PC-9 (cell line): ENCODE measurements around the gene C18orf32. TPM values are rescaled to one million over a fixed set of nuclear protein-coding genes. Genes with fewer than 3 reads are reported as not detected.
"Not testable (repeated sequence)": the region's sequence is repeated elsewhere in the genome, so short reads cannot be mapped to it uniquely, and the experiment has no call there.

Source experiments
- BruUV-seq: library from RNA; stranded (reverse); fragments of 400-500 nt; replicated peaks from 2 replicates; lab custom pipeline; 2021; lab: Mats Ljungman, UMichigan
- CTCF ChIA-PET: fragments of 300-600 bp; sonication (Branson Sonifier 250); formaldehyde crosslinking; loops from one replicate; lab custom pipeline; 2022; ENCODE audit warnings: antibody characterized with exemption; lab: Charles Lee
- POLR2A ChIA-PET: fragments of 300-600 bp; sonication (Branson Sonifier 250); formaldehyde crosslinking; loops from one replicate; lab custom pipeline; 2022; ENCODE audit warnings: antibody characterized with exemption; ENCODE audit not compliant: unreplicated experiment; lab: Charles Lee
- DNase-seq, 2 experiments: peaks; one replicate each; pipeline versions ENCODE4 v3.0.0 to v3.0.0-alpha.2; 2015 to 2022; ENCODE audit warnings: mixed read lengths in 1 of 2
- H2AFZ ChIP-seq: fragments of 200-600 bp; sonication (generic); 2 replicates; pipeline ENCODE4 v1.8.1; 2017; ENCODE audit warnings: antibody characterized with exemption
- H3F3A ChIP-seq: fragments of 200-600 bp; sonication (generic); 2 replicates; pipeline ENCODE4 v1.8.1; 2017; ENCODE audit warnings: antibody characterized with exemption, mild to moderate bottlenecking, low read depth; ENCODE audit not compliant: insufficient read depth
- H3K27ac ChIP-seq: fragments of 200-600 bp; sonication (generic); 2 replicates; pipeline ENCODE4 v1.6.1; 2016; ENCODE audit warnings: mixed run types
- H3K27me3 ChIP-seq: fragments of 200-600 bp; sonication (generic); 2 replicates; pipeline ENCODE4 v1.6.1; 2016; ENCODE audit warnings: low read depth, mixed run types; ENCODE audit not compliant: insufficient read depth
- H3K36me3 ChIP-seq: fragments of 200-600 bp; sonication (generic); 2 replicates; pipeline ENCODE4 v1.6.1; 2016; ENCODE audit warnings: low read depth, mixed run types
- H3K4me1 ChIP-seq: fragments of 200-600 bp; sonication (generic); replicated peaks from 2 replicates; pipeline ENCODE4 v1.6.1; 2016; ENCODE audit warnings: mixed run types; ENCODE audit not compliant: insufficient read depth
- H3K4me2 ChIP-seq: fragments of 200-600 bp; sonication (generic); 2 replicates; pipeline ENCODE4 v1.6.1; 2017; ENCODE audit warnings: mixed run types
- H3K4me3 ChIP-seq: fragments of 200-600 bp; sonication (generic); 2 replicates; pipeline ENCODE4 v1.6.1; 2016; ENCODE audit warnings: mixed run types
- H3K79me2 ChIP-seq: fragments of 200-600 bp; sonication (generic); 2 replicates; pipeline ENCODE4 v1.6.1; 2017; ENCODE audit warnings: low read depth, mixed run types
- H3K9me2 ChIP-seq: fragments of 200-600 bp; sonication (generic); 2 replicates; pipeline ENCODE4 v1.8.1; 2017; ENCODE audit warnings: mild to moderate bottlenecking; ENCODE audit not compliant: insufficient read depth
- H3K9me3 ChIP-seq: fragments of 200-600 bp; sonication (generic); 2 replicates; pipeline ENCODE4 v1.8.1; 2016; ENCODE audit warnings: low read depth; ENCODE audit not compliant: insufficient read depth
- H4K20me1 ChIP-seq: fragments of 200-600 bp; sonication (generic); 2 replicates; pipeline ENCODE4 v1.8.1; 2017; ENCODE audit not compliant: insufficient read depth
- CTCF ChIP-seq: fragments of 200-600 bp; sonication (generic); conservative IDR thresholded peaks from 2 replicates; pipeline ENCODE4 v1.6.1; 2017; ENCODE audit warnings: mixed run types, antibody characterized with exemption, mild to moderate bottlenecking, moderate library complexity
- EZH2 ChIP-seq: fragments of 200-600 bp; sonication (generic); IDR thresholded peaks from 2 replicates; pipeline ENCODE4 v1.8.0; 2017; ENCODE audit warnings: antibody characterized with exemption, low read depth
- intact Hi-C: fragments of 100-400 bp; cut with micrococcal nuclease; formaldehyde crosslinking; loops from one replicate; pipeline ENCODE4 v1.10.0; 2022; ENCODE audit not compliant: unreplicated experiment
- total RNA-seq: library from RNA; stranded (reverse); gene quantifications from 2 replicates; pipeline ENCODE4 v1.2.3, GENCODE V29; 2021

C18orf32 gene
- total RNA-seq, 1 experiment from 2014 or later, result 19.2 TPM

GRCh38 chr18:49479381-49480137 is 7.5 kb downstream of the C18orf32 start:
- peaks cover 14% of the 10 kb centered on the region for H3F3A ChIP-seq
- H4K20me1 ChIP-seq, result no peaks in the 10 kb centered on the region
- H3K4me2 ChIP-seq, result no peak overlapping the region
- intact Hi-C loops, result no loop called here
- peaks cover 13% of the 10 kb centered on the region for H3K4me1 ChIP-seq
- no peak for DNase-seq
- H3K79me2 ChIP-seq, result peaks cover 9% of the 10 kb centered on the region
- no peaks in the 10 kb centered on the region for H3K9me2 ChIP-seq
- peaks cover 17% of the 10 kb centered on the region for H3K36me3 ChIP-seq
- 0 out of 2 replicates have a peak overlapping the region, but pooled peaks have one; percentile 26 for H3K27ac ChIP-seq
- TF ChIP-seq CTCF, result no peak
- no peak for TF ChIP-seq EZH2
- H3K27me3 ChIP-seq, result no peaks in the 10 kb centered on the region
- no TSS peak for BruUV-seq
- no peak overlapping the region for H2AFZ ChIP-seq
- H3K9me3 ChIP-seq, result no peaks in the 10 kb centered on the region
- POLR2A ChIA-PET, result no interaction called here
- no peak overlapping the region for H3K4me3 ChIP-seq
- CTCF ChIA-PET, result no interaction called here

- Histone ChIP-seq H3K79me2 (no peaks in the 10 kb centered on the region), H4K20me1 (no peaks in the 10 kb centered on the region), H3K9me3 (no peaks in the 10 kb centered on the region), H3K36me3 (peaks cover 4% of the 10 kb centered on the region; the same call in 1 of the 2 replicates), H3K27me3 (no peaks in the 10 kb centered on the region), H3K4me3 (no peak overlapping the region), H3K27ac (peak overlapping the region; percentile 82), H3K4me2 (peak overlapping the region; percentile 35; the same call in 1 of the 2 replicates), H3F3A (peaks cover 10% of the 10 kb centered on the region), H3K4me1 (peaks cover 13% of the 10 kb centered on the region), H2AFZ (peak overlapping the region; percentile 22; the same call in 1 of the 2 replicates), H3K9me2 (no peaks in the 10 kb centered on the region)
- ChIA-PET CTCF (interaction anchor here (0.6 kb wide), 1 partner anchor 357 kb away, joined by 4 read pairs; no protein-coding TSS in a partner anchor), POLR2A (interaction anchor here (0.6 kb wide), 2 partner anchors 11 to 94 kb away, joined by 4 to 9 read pairs; no protein-coding TSS in a partner anchor)
- peak; percentile 8 to 76 for DNase-seq
- no TSS peak for BruUV-seq
- no peak for TF ChIP-seq EZH2
- TF ChIP-seq CTCF, result no peak
- intact Hi-C loops, result no loop called here
Measured at GRCh38 chr18:49476664-49477411, 10.2 kb downstream of the C18orf32 start.

GRCh38 chr18:49474935-49475334 is 12.1 kb downstream of the C18orf32 start:
- H3K4me2 ChIP-seq, H3K4me3 ChIP-seq, intact Hi-C loops, H3K36me3 ChIP-seq, DNase-seq, H3K79me2 ChIP-seq, H3K27me3 ChIP-seq, POLR2A ChIA-PET, H3K9me3 ChIP-seq, H3K9me2 ChIP-seq, CTCF ChIA-PET, BruUV-seq, H2AFZ ChIP-seq, H4K20me1 ChIP-seq, H3K27ac ChIP-seq: not testable (repeated sequence)
- peaks cover 10% of the 10 kb centered on the region for H3F3A ChIP-seq
- H3K4me1 ChIP-seq, result peaks cover 13% of the 10 kb centered on the region
